DND-41 (cell line): ENCODE results near the gene ATOH1.

Source experiments
- ATAC-seq: fragments of 200-7000 bp; cut with Tn5 transposase; 3 replicates; pipeline ENCODE4 v1.9.1; 2021; ENCODE audit warnings: low read depth; ENCODE audit not compliant: insufficient read depth
- DNase-seq: peaks from one replicate; pipeline ENCODE4 v3.0.0-alpha.2; 2020
- H2AFZ ChIP-seq: 2 replicates; pipeline ENCODE4 v1.6.0; 2012; ENCODE audit warnings: low read depth, low read length
- H3K27ac ChIP-seq: 2 replicates; pipeline ENCODE4 v1.5.1; 2012; ENCODE audit warnings: low read length, inconsistent platforms
- H3K27me3 ChIP-seq: fragments of 200-600 bp; sonication (generic); 2 replicates; pipeline ENCODE4 v1.6.0; 2012; ENCODE audit warnings: low read length, mild to moderate bottlenecking, inconsistent platforms; ENCODE audit not compliant: insufficient read depth, poor library complexity
- H3K36me3 ChIP-seq: 2 replicates; pipeline ENCODE4 v1.5.1; 2012; ENCODE audit warnings: low read length, inconsistent platforms; ENCODE audit not compliant: insufficient read depth
- H3K4me1 ChIP-seq: 2 replicates; pipeline ENCODE4 v1.5.1; 2012; ENCODE audit warnings: mild to moderate bottlenecking, low read length; ENCODE audit not compliant: insufficient read depth
- H3K4me2 ChIP-seq: 2 replicates; pipeline ENCODE4 v1.6.0; 2012; ENCODE audit warnings: mild to moderate bottlenecking, moderate library complexity, low read length, inconsistent platforms; ENCODE audit not compliant: insufficient read depth
- H3K4me3 ChIP-seq, 2 experiments: fragments of 200-600 bp in 1 of 2; shearing (Covaris generic) in 1 of 2; 2 replicates each; pipeline ENCODE4 v1.5.1; 2012 to 2016; ENCODE audit warnings: inconsistent platforms in 2 of 2, low read length in 2 of 2, mild to moderate bottlenecking in 2 of 2, low read depth in 1 of 2, moderate library complexity in 1 of 2
- H3K79me2 ChIP-seq: 2 replicates; pipeline ENCODE4 v1.6.0; 2012; ENCODE audit warnings: low read length, inconsistent platforms; ENCODE audit not compliant: insufficient read depth
- H3K9ac ChIP-seq: 2 replicates; pipeline ENCODE4 v1.6.0; 2012; ENCODE audit warnings: low read depth, mild to moderate bottlenecking, inconsistent platforms, low read length, moderate library complexity
- H3K9me3 ChIP-seq: 2 replicates; pipeline ENCODE4 v1.5.1; 2012; ENCODE audit warnings: low read length, moderate library complexity, mild to moderate bottlenecking, inconsistent platforms; ENCODE audit not compliant: insufficient read depth, severe bottlenecking
- H4K20me1 ChIP-seq: 2 replicates; pipeline ENCODE4 v1.6.0; 2012; ENCODE audit warnings: low read length; ENCODE audit not compliant: insufficient read depth
- CTCF ChIP-seq: IDR thresholded peaks from 2 replicates; pipeline ENCODE4 v1.5.1; 2012; ENCODE audit warnings: borderline replicate concordance, low read length, moderate library complexity, mild to moderate bottlenecking; ENCODE audit not compliant: poor library complexity, severe bottlenecking; ENCODE audit errors: extremely low read depth
- EZH2 ChIP-seq: IDR thresholded peaks from 3 replicates; pipeline ENCODE4 v1.6.1; 2012; ENCODE audit warnings: borderline replicate concordance, low read depth, mild to moderate bottlenecking, moderate library complexity, low read length, inconsistent platforms; ENCODE audit not compliant: severe bottlenecking

ATOH1 gene

GRCh38 chr4:93831716-93832496 is 3.4 kb downstream of the ATOH1 start:
- no peak overlapping the region for H3K27ac ChIP-seq
- TF ChIP-seq EZH2 (no peak), CTCF (no peak)
- no peak overlapping the region for H2AFZ ChIP-seq
- H3K9ac ChIP-seq = no peak overlapping the region
- no peaks in the 10 kb centered on the region for H3K36me3 ChIP-seq
- H3K9me3 ChIP-seq = no peaks in the 10 kb centered on the region
- H3K4me1 ChIP-seq = no peaks in the 10 kb centered on the region
- no peak overlapping the region for H3K4me2 ChIP-seq
- ATAC-seq = no peak
- H4K20me1 ChIP-seq = no peaks in the 10 kb centered on the region
- H3K79me2 ChIP-seq = no peaks in the 10 kb centered on the region
- no peak for DNase-seq
- H3K4me3 ChIP-seq = no peak overlapping the region
- H3K27me3 ChIP-seq = no peaks in the 10 kb centered on the region

DNA sequence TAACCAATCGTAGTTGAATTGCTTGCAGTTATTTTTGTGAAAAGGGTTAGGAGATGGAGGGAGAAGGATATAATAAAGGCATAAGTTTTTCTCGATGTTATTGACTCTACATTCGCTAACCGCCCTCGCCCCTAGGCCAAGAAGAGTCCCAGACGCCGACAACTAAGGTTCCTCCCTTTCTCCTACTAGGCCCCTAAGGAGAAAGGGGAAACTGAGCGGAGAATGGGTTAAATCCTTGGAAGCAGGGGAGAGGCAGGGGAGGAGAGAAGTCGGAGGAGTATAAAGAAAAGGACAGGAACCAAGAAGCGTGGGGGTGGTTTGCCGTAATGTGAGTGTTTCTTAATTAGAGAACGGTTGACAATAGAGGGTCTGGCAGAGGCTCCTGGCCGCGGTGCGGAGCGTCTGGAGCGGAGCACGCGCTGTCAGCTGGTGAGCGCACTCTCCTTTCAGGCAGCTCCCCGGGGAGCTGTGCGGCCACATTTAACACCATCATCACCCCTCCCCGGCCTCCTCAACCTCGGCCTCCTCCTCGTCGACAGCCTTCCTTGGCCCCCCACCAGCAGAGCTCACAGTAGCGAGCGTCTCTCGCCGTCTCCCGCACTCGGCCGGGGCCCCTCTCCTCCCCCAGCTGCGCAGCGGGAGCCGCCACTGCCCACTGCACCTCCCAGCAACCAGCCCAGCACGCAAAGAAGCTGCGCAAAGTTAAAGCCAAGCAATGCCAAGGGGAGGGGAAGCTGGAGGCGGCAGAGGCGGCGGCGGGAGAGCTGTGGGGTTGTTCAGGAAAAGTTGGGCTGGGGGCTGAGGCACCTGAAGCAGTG is 5.9 kb downstream of the ATOH1 start:
- Histone ChIP-seq H3K4me2 (no peak overlapping the region), H3K4me3 (no peak overlapping the region), H3K79me2 (no peaks in the 10 kb centered on the region), H2AFZ (no peak overlapping the region), H3K4me1 (no peaks in the 10 kb centered on the region), H3K9me3 (no peaks in the 10 kb centered on the region), H3K36me3 (no peaks in the 10 kb centered on the region), H4K20me1 (no peaks in the 10 kb centered on the region), H3K27me3 (no peaks in the 10 kb centered on the region), H3K9ac (no peak overlapping the region), H3K27ac (no peak overlapping the region)
- no peak for TF ChIP-seq EZH2
- TF ChIP-seq CTCF = no peak
- ATAC-seq (no peak), DNase-seq (no peak)

- no peak overlapping the region for H3K27ac ChIP-seq
- no peak overlapping the region for H3K4me3 ChIP-seq
- H3K9me3 ChIP-seq = no peaks in the 10 kb centered on the region
- no peaks in the 10 kb centered on the region for H3K4me1 ChIP-seq
- no peak for DNase-seq
- no peaks in the 10 kb centered on the region for H4K20me1 ChIP-seq
- H2AFZ ChIP-seq = no peak overlapping the region
- H3K79me2 ChIP-seq = no peaks in the 10 kb centered on the region
- H3K36me3 ChIP-seq = no peaks in the 10 kb centered on the region
- H3K9ac ChIP-seq = no peak overlapping the region
- TF ChIP-seq EZH2 = no peak
- no peak for TF ChIP-seq CTCF
- H3K4me2 ChIP-seq = no peak overlapping the region
- H3K27me3 ChIP-seq = no peaks in the 10 kb centered on the region
- ATAC-seq = no peak
Measured at GRCh38 chr4:93835929-93836328, 7.4 kb downstream of the ATOH1 start.
